22Rv1 (cell line): Measurements from ENCODE around the gene POP4.

ENCODE experiments used
- ZFX ChIP-seq: fragments of 450-650 bp; IDR thresholded peaks from 2 replicates; pipeline ENCODE4 v1.6.1; 2017; ENCODE audit warnings: antibody characterized with exemption, borderline replicate concordance
- TF ChIP-seq, protein P1 (sequence below): fragments of 450-650 bp; IDR thresholded peaks from 2 replicates; pipeline ENCODE4 v1.5.1; 2017; ENCODE audit warnings: mild to moderate bottlenecking

GRCh38 chr19:29596080-29596727, 9.9 kb upstream of the POP4 start:
- TF ChIP-seq, protein P1, sequence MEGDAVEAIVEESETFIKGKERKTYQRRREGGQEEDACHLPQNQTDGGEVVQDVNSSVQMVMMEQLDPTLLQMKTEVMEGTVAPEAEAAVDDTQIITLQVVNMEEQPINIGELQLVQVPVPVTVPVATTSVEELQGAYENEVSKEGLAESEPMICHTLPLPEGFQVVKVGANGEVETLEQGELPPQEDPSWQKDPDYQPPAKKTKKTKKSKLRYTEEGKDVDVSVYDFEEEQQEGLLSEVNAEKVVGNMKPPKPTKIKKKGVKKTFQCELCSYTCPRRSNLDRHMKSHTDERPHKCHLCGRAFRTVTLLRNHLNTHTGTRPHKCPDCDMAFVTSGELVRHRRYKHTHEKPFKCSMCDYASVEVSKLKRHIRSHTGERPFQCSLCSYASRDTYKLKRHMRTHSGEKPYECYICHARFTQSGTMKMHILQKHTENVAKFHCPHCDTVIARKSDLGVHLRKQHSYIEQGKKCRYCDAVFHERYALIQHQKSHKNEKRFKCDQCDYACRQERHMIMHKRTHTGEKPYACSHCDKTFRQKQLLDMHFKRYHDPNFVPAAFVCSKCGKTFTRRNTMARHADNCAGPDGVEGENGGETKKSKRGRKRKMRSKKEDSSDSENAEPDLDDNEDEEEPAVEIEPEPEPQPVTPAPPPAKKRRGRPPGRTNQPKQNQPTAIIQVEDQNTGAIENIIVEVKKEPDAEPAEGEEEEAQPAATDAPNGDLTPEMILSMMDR: no peak
- no peak for TF ChIP-seq ZFX
